Naive thymus-derived CD8-positive, alpha-beta T cell (primary cell): ENCODE measurements around the gene PRCP. TPM values are rescaled to one million over a fixed set of nuclear protein-coding genes. Genes with fewer than 3 reads are reported as not detected.
"Not testable (repeated sequence)": the region's sequence is repeated elsewhere in the genome, so short reads cannot be mapped to it uniquely, and the experiment has no call there.

Source experiments
- ATAC-seq, 2 donors: fragments of 150-1000 bp; cut with Tn5 transposase in 1 of 2; sonication (Bioruptor Pico), chemical (Tn5 transposase) in 1 of 2; 1 replicate in 1 of 2; 2 replicates in 1 of 2; pipeline ENCODE4 v1.10.0; 2021; ENCODE audit warnings: mild to moderate bottlenecking in 2 of 2, moderate library complexity in 2 of 2
- POLR2A ChIA-PET: fragments of 350-600 bp; sonication (Branson Sonifier 250); formaldehyde crosslinking; loops from one replicate; lab custom pipeline; 2021; ENCODE audit warnings: antibody characterized with exemption; lab: Charles Lee
- DNase-seq, 10 donors: peaks; one replicate each; pipeline versions ENCODE4 v3.0.0 to v3.0.0-alpha.2; 2020 to 2022
- H3K27ac Mint-ChIP-seq, 10 donors: one replicate each; pipeline ENCODE4 v1.8.0; 2020 to 2022; ENCODE audit warnings: mild to moderate bottlenecking in 10 of 10, mixed read lengths in 10 of 10, moderate library complexity in 4 of 10, inconsistent platforms in 1 of 10
- H3K27me3 Mint-ChIP-seq, 5 donors: one replicate each; pipeline ENCODE4 v1.8.0; 2021 to 2022; ENCODE audit warnings: mixed read lengths in 5 of 5
- H3K36me3 Mint-ChIP-seq, 3 donors: one replicate each; pipeline ENCODE4 v1.8.0; 2020 to 2022; ENCODE audit warnings: mixed read lengths in 3 of 3, mild to moderate bottlenecking in 2 of 3, inconsistent platforms in 1 of 3
- H3K4me1 Mint-ChIP-seq, 4 donors: one replicate each; pipeline ENCODE4 v1.8.0; 2021 to 2022; ENCODE audit warnings: mixed read lengths in 4 of 4
- H3K4me3 Mint-ChIP-seq, 10 donors: one replicate each; pipeline ENCODE4 v1.8.0; 2020 to 2022; ENCODE audit warnings: mild to moderate bottlenecking in 10 of 10, mixed read lengths in 10 of 10, moderate library complexity in 6 of 10, inconsistent platforms in 1 of 10
- H3K9me3 Mint-ChIP-seq, 9 donors: one replicate each; pipeline ENCODE4 v1.8.0; 2020 to 2022; ENCODE audit warnings: mixed read lengths in 9 of 9, mild to moderate bottlenecking in 3 of 9, inconsistent platforms in 1 of 9, moderate library complexity in 1 of 9
- polyA plus RNA-seq, 3 donors: library from polyadenylated mRNA; unstranded; fragments of 300-500 nt; fragmentation: Illumina TruSeq; gene quantifications; one replicate each; pipeline ENCODE4 v1.2.3, GENCODE V29; 2021
- total RNA-seq, 8 experiments: library from RNA in 2 of 8; stranded (reverse) in 2 of 8; gene quantifications; one replicate each; pipeline ENCODE4 v1.2.3 and lab custom pipeline; 2021 to 2026

The PRCP gene
- total RNA-seq (10 to 100 TPM; 26.4 to 29.1 TPM), polyA plus RNA-seq (10 to 100 TPM; 48.3 to 50.2 (median 49.3) TPM), total RNA-seq (lab: John Stamatoyannopoulos, UW) (26.7 to 46.5 (median 32.9) reads per million in 6 experiments)

DNA sequence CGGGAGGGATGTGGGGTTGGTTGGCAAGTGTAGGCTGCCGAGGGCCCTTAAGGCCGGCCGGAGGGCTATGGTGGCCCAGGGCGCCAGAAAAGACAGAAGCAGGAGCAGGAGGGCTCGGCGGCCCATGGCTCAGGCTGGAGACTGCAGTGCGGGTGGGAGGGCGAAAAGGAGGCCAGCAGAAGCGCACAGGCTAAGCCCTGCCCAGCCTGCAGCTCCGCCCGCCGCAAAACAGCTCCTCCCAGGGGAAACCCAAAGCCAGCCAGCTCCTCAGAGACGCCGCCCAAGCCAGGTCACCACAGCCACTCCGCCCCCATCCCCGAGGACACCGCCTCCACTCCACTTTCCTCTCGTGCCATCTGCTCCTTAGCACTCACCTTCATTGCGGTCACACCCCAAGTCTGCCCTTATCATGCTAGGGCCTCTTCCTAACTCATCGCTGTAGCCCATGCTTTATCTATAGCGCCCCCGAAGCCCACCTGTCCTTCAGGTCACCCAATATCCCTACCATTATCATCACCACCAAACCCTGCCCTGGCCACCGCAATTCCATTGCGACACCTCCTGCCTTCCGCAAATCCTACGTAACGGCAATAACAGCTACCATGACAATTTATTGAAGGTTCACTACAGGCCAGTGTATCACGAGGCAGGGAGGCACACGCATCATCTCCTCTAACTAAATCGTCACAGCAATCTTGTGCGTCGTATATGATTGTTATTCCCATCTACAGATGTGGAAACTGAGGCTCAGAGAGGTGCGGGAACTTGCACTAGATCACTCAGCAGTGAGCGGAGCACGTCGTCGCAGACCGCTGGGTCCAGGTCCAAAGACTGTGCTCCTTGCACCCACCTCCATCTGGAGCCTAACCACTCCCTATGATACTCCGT, at the start of gene PRCP:
TSS of gene PRCP (minus strand) at position 154 of the 888 bp plus-strand sequence. CDS start at position 126, 28 bp downstream.
- H3K4me3 Mint-ChIP-seq = peak within 1 kb of the TSS; percentile 90 to 100 (median 100)
- H3K27ac Mint-ChIP-seq = peak within 1 kb of the TSS; percentile 92 to 100 (median 100)
- peak; percentile 82 to 95 (median 91) for DNase-seq
- H3K27me3 Mint-ChIP-seq = no peaks in the 10 kb centered on the region
- peaks cover 0 to 2% (median 0%) of the 10 kb centered on the region in 3 donors for H3K36me3 Mint-ChIP-seq
- POLR2A ChIA-PET = interaction anchor here (0.7 to 3.5 kb wide), 34 partner anchors 11 to 392 kb away, joined by 3 to 69 read pairs (median 6); partner anchors contain the start of genes ANKRD42, CCDC90B, PCF11 and RAB30
- no peaks in the 10 kb centered on the region for H3K9me3 Mint-ChIP-seq
- peaks cover 26 to 55% (median 49%) of the 10 kb centered on the region in 4 donors for H3K4me1 Mint-ChIP-seq
- ATAC-seq = peak; percentile 71 to 76

DNA sequence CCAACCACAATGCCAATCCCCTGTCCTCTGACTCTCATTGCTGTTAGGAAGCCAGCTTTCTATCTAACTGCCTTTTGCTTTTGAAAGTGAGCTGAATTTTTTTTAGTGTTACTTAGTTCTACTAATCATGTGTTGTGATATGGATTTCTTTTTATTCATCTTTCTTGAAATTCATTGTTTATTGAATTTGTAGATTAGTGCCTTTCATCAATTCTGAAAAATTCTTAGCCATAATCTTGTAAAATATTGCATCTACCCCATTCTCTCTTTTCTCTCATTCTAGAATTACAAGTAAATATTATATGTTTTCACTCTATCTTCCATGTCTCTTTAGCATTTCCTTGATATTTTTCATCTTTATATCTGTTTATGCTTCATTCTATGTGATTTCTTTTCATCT, 49.1 kb upstream of the PRCP start:
- Mint-ChIP-seq H3K36me3 (peaks cover 2 to 37% (median 37%) of the 10 kb centered on the region in 3 donors), H3K27ac (peak overlapping the region in 1 of 10 donors; percentile 43), H3K4me3 (no peak overlapping the region), H3K4me1 (peaks cover 3 to 28% (median 6%) of the 10 kb centered on the region in 4 donors), H3K27me3 (no peaks in the 10 kb centered on the region), H3K9me3 (peaks cover 13 to 61% (median 41%) of the 10 kb centered on the region in 9 donors)
- POLR2A ChIA-PET = no interaction called here
- DNase-seq = no peak
- ATAC-seq = no peak

DNA sequence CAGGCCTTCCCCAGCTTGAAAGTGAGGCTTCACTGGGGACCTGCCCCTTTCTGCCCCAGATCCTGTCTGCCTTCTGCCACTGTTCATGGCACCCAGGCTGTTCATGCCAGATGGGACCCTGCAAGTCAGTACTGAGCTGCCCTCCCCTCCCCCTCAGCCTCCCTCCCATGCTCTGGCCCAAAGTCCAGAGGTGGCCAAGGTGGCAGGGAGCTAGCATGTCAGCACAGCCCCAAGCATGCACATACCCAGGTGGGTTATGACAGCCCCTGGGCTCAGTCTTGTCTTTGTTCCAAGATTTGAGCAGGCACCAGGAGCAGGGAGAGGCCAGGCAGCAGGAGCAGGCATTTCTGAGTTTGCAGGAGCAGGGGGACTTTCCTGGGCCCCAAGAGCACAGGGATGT, 45.5 kb upstream of the PRCP start:
- ATAC-seq (no peak), DNase-seq (no peak)
- Mint-ChIP-seq H3K4me3 (no peak overlapping the region), H3K27ac (peak overlapping the region in 1 of 10 donors; percentile 3), H3K4me1 (peaks cover 8 to 44% (median 15%) of the 10 kb centered on the region in 4 donors), H3K9me3 (peaks cover 7 to 56% (median 35%) of the 10 kb centered on the region in 9 donors), H3K36me3 (peaks cover 0 to 23% (median 19%) of the 10 kb centered on the region in 3 donors), H3K27me3 (no peaks in the 10 kb centered on the region)
- POLR2A ChIA-PET = interaction anchor here (1.0 to 1.4 kb wide), 4 partner anchors 10 to 134 kb away, joined by 3 to 5 read pairs (median 3); no protein-coding TSS in a partner anchor

DNA sequence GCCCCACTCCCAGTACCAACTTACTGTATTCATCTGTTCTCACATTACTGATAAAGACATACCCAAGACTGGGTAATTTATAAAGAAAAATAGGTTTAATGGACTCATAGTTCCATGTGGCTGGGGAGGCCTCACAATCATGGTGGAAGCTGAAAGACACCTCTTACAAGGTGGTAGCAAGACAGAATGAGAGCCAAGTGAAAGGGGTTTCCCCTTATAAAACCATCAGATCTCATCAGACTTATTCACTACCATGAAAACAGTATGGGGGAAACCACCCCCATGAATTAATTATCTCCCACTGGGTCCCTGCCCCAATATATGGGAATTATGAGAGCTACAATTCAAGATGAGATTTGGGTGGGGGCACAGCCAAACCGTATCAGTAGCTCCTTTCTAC, 44.8 kb upstream of the PRCP start:
- DNase-seq, H3K27me3 Mint-ChIP-seq, H3K4me3 Mint-ChIP-seq, ATAC-seq: not testable (repeated sequence)
- peaks cover 11 to 50% (median 17%) of the 10 kb centered on the region in 4 donors for H3K4me1 Mint-ChIP-seq
- H3K36me3 Mint-ChIP-seq = peaks cover 0 to 29% (median 18%) of the 10 kb centered on the region in 3 donors
- peak overlapping the region in 2 of 10 donors; percentile 44 to 46 for H3K27ac Mint-ChIP-seq
- H3K9me3 Mint-ChIP-seq = peaks cover 7 to 56% (median 33%) of the 10 kb centered on the region in 9 donors
- POLR2A ChIA-PET = interaction anchor here (1.0 to 1.3 kb wide), 2 partner anchors 10 kb away, joined by 3 read pairs; no protein-coding TSS in a partner anchor

DNA sequence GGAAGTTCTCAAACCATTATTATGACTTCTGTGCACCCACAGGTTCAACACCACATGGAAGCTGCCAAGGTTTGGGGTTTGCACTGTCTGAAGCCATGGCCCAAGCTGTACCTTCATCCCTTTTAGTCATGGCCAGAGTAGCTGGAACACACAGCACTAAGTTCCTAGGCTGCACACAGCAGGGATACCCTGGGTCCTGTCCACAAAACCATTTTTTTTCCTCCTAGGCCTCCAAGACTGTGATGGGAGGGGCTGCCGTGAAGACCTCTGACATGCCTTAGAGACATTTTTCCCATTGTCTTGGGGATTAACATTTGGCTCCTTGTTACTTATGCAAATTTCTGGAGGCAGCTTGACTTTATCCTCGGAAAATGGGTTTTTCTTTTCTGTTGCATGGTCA, 44.0 kb upstream of the PRCP start:
- H3K27me3 Mint-ChIP-seq = no peaks in the 10 kb centered on the region
- H3K36me3 Mint-ChIP-seq = peaks cover 0 to 25% (median 21%) of the 10 kb centered on the region in 3 donors
- DNase-seq (no peak), ATAC-seq (no peak)
- peaks cover 7 to 50% (median 28%) of the 10 kb centered on the region in 9 donors for H3K9me3 Mint-ChIP-seq
- POLR2A ChIA-PET = interaction anchor here (1.3 kb wide), 2 partner anchors 9 to 14 kb away, joined by 3 to 4 read pairs; no protein-coding TSS in a partner anchor
- no peak overlapping the region for H3K4me3 Mint-ChIP-seq
- H3K4me1 Mint-ChIP-seq = peaks cover 11 to 52% (median 19%) of the 10 kb centered on the region in 4 donors
- H3K27ac Mint-ChIP-seq = peak overlapping the region in 1 of 10 donors; percentile 10

DNA sequence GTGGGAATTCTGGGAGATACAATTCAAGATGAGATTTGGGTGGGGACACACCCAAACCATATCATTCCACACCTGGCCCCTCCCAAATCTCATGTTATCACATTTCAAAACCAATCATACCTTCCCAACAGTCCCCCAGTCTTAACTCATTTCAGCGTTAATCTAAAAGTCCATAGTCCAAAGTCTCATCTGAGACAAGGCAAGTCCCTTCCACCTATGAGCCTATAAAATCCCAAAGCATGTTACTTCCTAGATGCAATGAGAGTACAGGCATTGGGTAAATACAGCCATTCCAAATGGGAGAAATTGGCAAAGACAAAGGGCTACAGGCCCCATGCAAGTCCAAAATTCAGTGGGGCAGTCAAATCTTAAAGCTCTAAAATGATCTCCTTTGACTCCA, 43.2 kb upstream of the PRCP start:
- POLR2A ChIA-PET = interaction anchor here (1.0 to 1.3 kb wide), 2 partner anchors 14 to 16 kb away, joined by 3 to 4 read pairs; no protein-coding TSS in a partner anchor
- Mint-ChIP-seq H3K27ac (peak overlapping the region in 2 of 10 donors; percentile 15 to 19), H3K4me1 (peaks cover 11 to 58% (median 20%) of the 10 kb centered on the region in 4 donors), H3K36me3 (peaks cover 0 to 23% (median 21%) of the 10 kb centered on the region in 3 donors), H3K9me3 (peaks cover 7 to 48% (median 27%) of the 10 kb centered on the region in 9 donors)
- ATAC-seq, DNase-seq, H3K4me3 Mint-ChIP-seq, H3K27me3 Mint-ChIP-seq: not testable (repeated sequence)

DNA sequence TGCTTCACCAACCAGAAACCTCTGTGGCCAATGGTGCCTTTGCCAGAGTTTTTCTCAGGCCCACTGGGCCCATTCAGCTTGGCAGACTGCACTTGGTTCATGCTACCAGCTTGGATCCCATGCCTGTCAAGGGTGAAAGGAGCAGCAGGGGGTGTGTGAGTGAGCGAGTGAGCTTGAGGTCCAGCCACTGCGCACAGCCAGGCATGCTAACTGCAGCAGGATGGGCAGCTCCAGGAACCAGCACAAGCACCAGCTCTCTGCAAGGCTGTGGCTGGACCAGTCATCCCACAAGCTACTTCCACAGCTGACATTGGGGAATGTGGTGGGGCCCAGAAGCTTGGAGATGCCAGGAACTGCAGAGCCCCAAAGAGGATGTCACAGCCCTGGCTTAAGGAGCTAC, 42.1 kb upstream of the PRCP start:
- Mint-ChIP-seq H3K4me1 (peaks cover 8 to 52% (median 20%) of the 10 kb centered on the region in 4 donors), H3K4me3 (no peak overlapping the region), H3K36me3 (peaks cover 0 to 23% (median 21%) of the 10 kb centered on the region in 3 donors), H3K9me3 (peaks cover 7 to 48% (median 27%) of the 10 kb centered on the region in 9 donors), H3K27me3 (no peaks in the 10 kb centered on the region), H3K27ac (peak overlapping the region in 1 of 10 donors; percentile 34)
- DNase-seq = no peak
- POLR2A ChIA-PET = interaction anchor here (0.5 to 2.0 kb wide), 4 partner anchors 12 to 152 kb away, joined by 3 to 8 read pairs (median 4); no protein-coding TSS in a partner anchor
- no peak for ATAC-seq

DNA sequence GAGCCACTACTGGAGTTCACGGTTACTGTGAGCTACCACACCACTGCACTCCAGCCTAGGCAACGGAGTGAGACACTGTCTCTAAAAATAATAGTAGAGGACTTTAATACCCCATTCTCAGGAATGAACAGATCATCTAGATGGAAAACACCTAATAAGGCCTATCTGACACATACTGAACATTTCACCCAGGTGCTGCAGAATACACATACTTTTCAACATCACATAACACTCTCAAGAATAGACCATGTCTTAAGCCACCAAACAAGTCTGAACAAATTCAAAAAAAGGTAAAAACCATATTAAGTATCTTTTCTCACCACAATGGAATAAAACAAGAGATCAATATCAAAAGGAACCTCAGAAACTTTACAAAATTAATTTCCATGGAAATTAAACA, 39.2 kb upstream of the PRCP start:
- H3K4me3 Mint-ChIP-seq = no peak overlapping the region
- peaks cover 8 to 30% (median 20%) of the 10 kb centered on the region in 4 donors for H3K4me1 Mint-ChIP-seq
- no peaks in the 10 kb centered on the region for H3K27me3 Mint-ChIP-seq

DNA sequence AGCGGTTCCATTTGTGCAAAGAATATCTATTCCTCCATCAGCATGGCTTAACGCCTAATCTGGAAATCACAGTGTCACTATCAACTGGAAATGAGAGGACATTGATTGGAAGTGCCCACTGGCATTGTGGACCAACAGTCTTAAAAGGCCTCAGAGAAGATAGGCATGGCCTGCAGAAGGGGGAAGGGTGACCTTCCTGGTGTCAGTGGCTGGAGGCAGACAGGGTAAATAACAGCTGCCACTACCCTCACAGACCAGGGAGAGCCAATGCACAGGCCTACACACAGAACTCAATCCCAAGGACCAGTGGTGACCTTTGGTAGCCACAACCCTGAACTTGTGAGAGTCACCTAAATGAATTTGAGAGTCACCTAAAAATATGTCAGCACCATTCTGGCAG, 37.3 kb upstream of the PRCP start:
- no peak overlapping the region for H3K27ac Mint-ChIP-seq
- POLR2A ChIA-PET = interaction anchor here (0.8 kb wide), 1 partner anchor 23 kb away, joined by 4 read pairs; no protein-coding TSS in a partner anchor
- peaks cover 7 to 23% (median 15%) of the 10 kb centered on the region in 9 donors for H3K9me3 Mint-ChIP-seq
- peaks cover 0 to 19% (median 8%) of the 10 kb centered on the region in 3 donors for H3K36me3 Mint-ChIP-seq
- no peak overlapping the region for H3K4me3 Mint-ChIP-seq
- H3K27me3 Mint-ChIP-seq = no peaks in the 10 kb centered on the region
- ATAC-seq (no peak), DNase-seq (no peak)
- H3K4me1 Mint-ChIP-seq = peaks cover 15 to 42% (median 27%) of the 10 kb centered on the region in 4 donors

More for the DNA sequence above, 39.2 kb upstream of the PRCP start:
- DNase-seq = no peak
- peaks cover 0 to 19% (median 17%) of the 10 kb centered on the region in 3 donors for H3K36me3 Mint-ChIP-seq
- ATAC-seq = no peak
- peak overlapping the region in 2 of 10 donors; percentile 10 to 61 for H3K27ac Mint-ChIP-seq
- POLR2A ChIA-PET = no interaction called here
- peaks cover 7 to 40% (median 22%) of the 10 kb centered on the region in 9 donors for H3K9me3 Mint-ChIP-seq

DNA sequence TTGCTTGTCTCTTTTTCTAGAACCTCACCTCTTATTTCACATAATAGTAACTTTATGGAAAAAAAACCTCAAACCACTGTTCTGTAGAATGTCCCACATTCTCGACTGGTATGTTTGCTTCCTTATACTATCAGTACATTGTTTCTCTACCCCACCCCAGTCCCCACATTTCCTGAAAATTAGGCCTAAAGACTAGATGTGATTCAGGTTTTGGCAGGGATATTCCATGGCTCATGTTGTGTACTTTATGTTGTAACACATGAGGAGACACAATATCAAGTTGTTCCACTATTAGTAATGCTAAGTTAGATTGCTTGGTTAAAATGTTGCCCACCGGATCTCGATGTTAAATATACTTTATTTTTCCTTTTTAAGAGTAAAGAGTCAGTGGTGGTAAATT, 36.0 kb upstream of the PRCP start:
- H3K4me1 Mint-ChIP-seq = peaks cover 20 to 45% (median 34%) of the 10 kb centered on the region in 4 donors
- peaks cover 2 to 13% (median 8%) of the 10 kb centered on the region in 9 donors for H3K9me3 Mint-ChIP-seq
- no peaks in the 10 kb centered on the region for H3K27me3 Mint-ChIP-seq
- H3K36me3 Mint-ChIP-seq = peaks cover 0 to 13% (median 3%) of the 10 kb centered on the region in 3 donors
- POLR2A ChIA-PET = interaction anchor here (1.1 kb wide), 1 partner anchor 17 kb away, joined by 4 read pairs; no protein-coding TSS in a partner anchor
- ATAC-seq = no peak
- H3K4me3 Mint-ChIP-seq = no peak overlapping the region
- H3K27ac Mint-ChIP-seq = no peak overlapping the region
- DNase-seq = no peak

DNA sequence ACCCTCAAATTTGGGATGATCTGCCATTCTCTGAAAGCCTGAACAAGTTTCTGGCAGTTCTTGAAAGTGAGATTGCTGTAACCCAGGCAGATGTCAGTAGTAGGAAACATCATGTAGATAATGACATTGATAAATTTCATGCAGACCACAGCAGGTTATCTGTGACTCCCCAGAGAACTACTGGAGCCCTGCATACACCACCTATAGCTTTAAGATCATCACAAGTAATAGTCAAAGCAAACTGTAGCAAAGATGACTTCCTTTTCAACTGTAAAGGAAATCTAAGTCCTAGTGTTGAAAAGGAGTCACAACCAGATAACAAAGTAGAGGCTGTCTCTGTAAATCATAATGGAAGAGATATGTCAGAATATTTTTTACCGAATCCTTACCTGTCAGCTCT, 32.3 kb upstream of the PRCP start:
- POLR2A ChIA-PET = interaction anchor here (0.6 to 4.0 kb wide), 6 partner anchors 23 to 151 kb away, joined by 3 to 26 read pairs (median 5); no protein-coding TSS in a partner anchor
- no peaks in the 10 kb centered on the region for H3K36me3 Mint-ChIP-seq
- no peaks in the 10 kb centered on the region for H3K9me3 Mint-ChIP-seq
- H3K4me3 Mint-ChIP-seq = peak overlapping the region in 7 of 10 donors; percentile 8 to 48 (median 19)
- ATAC-seq (peak; percentile 44 to 66), DNase-seq (no peak)
- no peaks in the 10 kb centered on the region for H3K27me3 Mint-ChIP-seq
- peak overlapping the region; percentile 15 to 87 (median 80) for H3K27ac Mint-ChIP-seq
- peaks cover 16 to 55% (median 46%) of the 10 kb centered on the region in 4 donors for H3K4me1 Mint-ChIP-seq

DNA sequence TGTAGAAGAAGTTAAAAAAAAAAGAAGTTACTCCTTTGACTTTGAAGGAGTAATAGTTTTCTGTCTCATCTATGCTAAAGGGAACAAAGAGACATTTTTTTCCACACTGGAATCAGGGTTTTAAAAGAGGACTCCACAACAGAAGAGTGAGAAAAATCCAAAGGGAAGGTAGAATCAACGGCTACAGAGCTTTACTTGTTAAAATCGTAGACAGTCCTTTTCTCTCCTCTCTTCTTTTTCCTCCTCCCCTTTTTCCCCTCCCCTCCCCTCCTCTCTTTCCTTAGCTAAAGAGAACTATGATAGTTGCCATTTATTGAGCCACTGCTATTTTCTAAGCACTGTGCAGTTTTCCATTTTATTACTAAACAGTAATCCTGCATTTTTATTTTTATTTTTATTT, 30.5 kb upstream of the PRCP start:
- DNase-seq (no peak), ATAC-seq (no peak)
- POLR2A ChIA-PET = interaction anchor here (0.6 to 4.0 kb wide), 13 partner anchors 11 to 225 kb away, joined by 3 to 26 read pairs (median 4); partner anchors contain the start of genes DDIAS and PRCP
- Mint-ChIP-seq H3K27me3 (no peaks in the 10 kb centered on the region), H3K4me1 (peaks cover 15 to 59% (median 51%) of the 10 kb centered on the region in 4 donors), H3K9me3 (no peaks in the 10 kb centered on the region), H3K36me3 (no peaks in the 10 kb centered on the region), H3K27ac (peak overlapping the region in 8 of 10 donors; percentile 21 to 82 (median 54)), H3K4me3 (peak overlapping the region in 1 of 10 donors; percentile 18)
